Measurements from ENCODE around the gene TNFRSF12A. TPM values are rescaled to one million over a fixed set of nuclear protein-coding genes. Genes with fewer than 3 reads are reported as not detected.
A peak's percentile ranks its signal among the peaks of the same experiment; 100 is the strongest.

The TNFRSF12A gene
- total and polyA plus RNA-seq, 2 of the 13 experiments (the other 11 are each of a cell fraction or from before 2014, with no cell fraction given): 61.9 to 66.0 TPM

- TF ChIP-seq, protein P1, sequence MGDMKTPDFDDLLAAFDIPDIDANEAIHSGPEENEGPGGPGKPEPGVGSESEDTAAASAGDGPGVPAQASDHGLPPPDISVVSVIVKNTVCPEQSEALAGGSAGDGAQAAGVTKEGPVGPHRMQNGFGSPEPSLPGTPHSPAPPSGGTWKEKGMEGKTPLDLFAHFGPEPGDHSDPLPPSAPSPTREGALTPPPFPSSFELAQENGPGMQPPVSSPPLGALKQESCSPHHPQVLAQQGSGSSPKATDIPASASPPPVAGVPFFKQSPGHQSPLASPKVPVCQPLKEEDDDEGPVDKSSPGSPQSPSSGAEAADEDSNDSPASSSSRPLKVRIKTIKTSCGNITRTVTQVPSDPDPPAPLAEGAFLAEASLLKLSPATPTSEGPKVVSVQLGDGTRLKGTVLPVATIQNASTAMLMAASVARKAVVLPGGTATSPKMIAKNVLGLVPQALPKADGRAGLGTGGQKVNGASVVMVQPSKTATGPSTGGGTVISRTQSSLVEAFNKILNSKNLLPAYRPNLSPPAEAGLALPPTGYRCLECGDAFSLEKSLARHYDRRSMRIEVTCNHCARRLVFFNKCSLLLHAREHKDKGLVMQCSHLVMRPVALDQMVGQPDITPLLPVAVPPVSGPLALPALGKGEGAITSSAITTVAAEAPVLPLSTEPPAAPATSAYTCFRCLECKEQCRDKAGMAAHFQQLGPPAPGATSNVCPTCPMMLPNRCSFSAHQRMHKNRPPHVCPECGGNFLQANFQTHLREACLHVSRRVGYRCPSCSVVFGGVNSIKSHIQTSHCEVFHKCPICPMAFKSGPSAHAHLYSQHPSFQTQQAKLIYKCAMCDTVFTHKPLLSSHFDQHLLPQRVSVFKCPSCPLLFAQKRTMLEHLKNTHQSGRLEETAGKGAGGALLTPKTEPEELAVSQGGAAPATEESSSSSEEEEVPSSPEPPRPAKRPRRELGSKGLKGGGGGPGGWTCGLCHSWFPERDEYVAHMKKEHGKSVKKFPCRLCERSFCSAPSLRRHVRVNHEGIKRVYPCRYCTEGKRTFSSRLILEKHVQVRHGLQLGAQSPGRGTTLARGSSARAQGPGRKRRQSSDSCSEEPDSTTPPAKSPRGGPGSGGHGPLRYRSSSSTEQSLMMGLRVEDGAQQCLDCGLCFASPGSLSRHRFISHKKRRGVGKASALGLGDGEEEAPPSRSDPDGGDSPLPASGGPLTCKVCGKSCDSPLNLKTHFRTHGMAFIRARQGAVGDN (CRISPR knock-in tag; IDR thresholded peaks at IDR 0.05): peak; percentile 79
- TF ChIP-seq ZNF775 (CRISPR knock-in tag; IDR thresholded peaks at IDR 0.05; ENCODE audit: borderline replicate concordance): peak; percentile 70
- TF ChIP-seq, protein P2, sequence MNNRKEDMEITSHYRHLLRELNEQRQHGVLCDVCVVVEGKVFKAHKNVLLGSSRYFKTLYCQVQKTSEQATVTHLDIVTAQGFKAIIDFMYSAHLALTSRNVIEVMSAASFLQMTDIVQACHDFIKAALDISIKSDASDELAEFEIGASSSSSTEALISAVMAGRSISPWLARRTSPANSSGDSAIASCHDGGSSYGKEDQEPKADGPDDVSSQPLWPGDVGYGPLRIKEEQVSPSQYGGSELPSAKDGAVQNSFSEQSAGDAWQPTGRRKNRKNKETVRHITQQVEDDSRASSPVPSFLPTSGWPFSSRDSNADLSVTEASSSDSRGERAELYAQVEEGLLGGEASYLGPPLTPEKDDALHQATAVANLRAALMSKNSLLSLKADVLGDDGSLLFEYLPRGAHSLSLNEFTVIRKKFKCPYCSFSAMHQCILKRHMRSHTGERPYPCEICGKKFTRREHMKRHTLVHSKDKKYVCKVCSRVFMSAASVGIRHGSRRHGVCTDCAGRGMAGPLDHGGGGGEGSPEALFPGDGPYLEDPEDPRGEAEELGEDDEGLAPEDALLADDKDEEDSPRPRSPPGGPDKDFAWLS (CRISPR knock-in tag; IDR thresholded peaks at IDR 0.05; ENCODE audit: borderline replicate concordance): peak; percentile 45; the same call in 1 of the 2 replicates
- TF ChIP-seq, protein P3, sequence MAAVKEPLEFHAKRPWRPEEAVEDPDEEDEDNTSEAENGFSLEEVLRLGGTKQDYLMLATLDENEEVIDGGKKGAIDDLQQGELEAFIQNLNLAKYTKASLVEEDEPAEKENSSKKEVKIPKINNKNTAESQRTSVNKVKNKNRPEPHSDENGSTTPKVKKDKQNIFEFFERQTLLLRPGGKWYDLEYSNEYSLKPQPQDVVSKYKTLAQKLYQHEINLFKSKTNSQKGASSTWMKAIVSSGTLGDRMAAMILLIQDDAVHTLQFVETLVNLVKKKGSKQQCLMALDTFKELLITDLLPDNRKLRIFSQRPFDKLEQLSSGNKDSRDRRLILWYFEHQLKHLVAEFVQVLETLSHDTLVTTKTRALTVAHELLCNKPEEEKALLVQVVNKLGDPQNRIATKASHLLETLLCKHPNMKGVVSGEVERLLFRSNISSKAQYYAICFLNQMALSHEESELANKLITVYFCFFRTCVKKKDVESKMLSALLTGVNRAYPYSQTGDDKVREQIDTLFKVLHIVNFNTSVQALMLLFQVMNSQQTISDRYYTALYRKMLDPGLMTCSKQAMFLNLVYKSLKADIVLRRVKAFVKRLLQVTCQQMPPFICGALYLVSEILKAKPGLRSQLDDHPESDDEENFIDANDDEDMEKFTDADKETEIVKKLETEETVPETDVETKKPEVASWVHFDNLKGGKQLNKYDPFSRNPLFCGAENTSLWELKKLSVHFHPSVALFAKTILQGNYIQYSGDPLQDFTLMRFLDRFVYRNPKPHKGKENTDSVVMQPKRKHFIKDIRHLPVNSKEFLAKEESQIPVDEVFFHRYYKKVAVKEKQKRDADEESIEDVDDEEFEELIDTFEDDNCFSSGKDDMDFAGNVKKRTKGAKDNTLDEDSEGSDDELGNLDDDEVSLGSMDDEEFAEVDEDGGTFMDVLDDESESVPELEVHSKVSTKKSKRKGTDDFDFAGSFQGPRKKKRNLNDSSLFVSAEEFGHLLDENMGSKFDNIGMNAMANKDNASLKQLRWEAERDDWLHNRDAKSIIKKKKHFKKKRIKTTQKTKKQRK (IDR thresholded peaks at IDR 0.05; ENCODE audit: low read length): no peak
- TF ChIP-seq, protein P4, sequence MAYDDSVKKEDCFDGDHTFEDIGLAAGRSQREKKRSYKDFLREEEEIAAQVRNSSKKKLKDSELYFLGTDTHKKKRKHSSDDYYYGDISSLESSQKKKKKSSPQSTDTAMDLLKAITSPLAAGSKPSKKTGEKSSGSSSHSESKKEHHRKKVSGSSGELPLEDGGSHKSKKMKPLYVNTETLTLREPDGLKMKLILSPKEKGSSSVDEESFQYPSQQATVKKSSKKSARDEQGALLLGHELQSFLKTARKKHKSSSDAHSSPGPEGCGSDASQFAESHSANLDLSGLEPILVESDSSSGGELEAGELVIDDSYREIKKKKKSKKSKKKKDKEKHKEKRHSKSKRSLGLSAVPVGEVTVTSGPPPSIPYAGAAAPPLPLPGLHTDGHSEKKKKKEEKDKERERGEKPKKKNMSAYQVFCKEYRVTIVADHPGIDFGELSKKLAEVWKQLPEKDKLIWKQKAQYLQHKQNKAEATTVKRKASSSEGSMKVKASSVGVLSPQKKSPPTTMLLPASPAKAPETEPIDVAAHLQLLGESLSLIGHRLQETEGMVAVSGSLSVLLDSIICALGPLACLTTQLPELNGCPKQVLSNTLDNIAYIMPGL (CRISPR knock-in tag; IDR thresholded peaks at IDR 0.05; ENCODE audit: borderline replicate concordance in 1 of 2, low read depth in 1 of 2): peak in 1 of 2 experiments; percentile 75; a peak in 1 of 4 replicates
These were observed 45.7 kb downstream of the TNFRSF12A start (continued) for GRCh38 chr16:3065742-3066439.

Measured in HepG2 (cell line).